ENCODE data around the gene TIMMDC1. TPM values are rescaled to one million over a fixed set of nuclear protein-coding genes. Genes with fewer than 3 reads are reported as not detected.

The TIMMDC1 gene
- total RNA-seq, 1 experiment from 2014 or later, result 109 TPM

- Histone ChIP-seq H3K27ac (ENCODE audit: insufficient read length, low read depth, low read length) (no peak overlapping the region), H3K79me1 (ENCODE audit: insufficient read depth, low read depth, low read length, poor library complexity, severe bottlenecking) (no peaks in the 10 kb centered on the region), H3K9me3 (ENCODE audit: control insufficient read depth, low read depth, low read length) (no peaks in the 10 kb centered on the region), H3K14ac (ENCODE audit: insufficient read depth, low read length) (no peak overlapping the region), H2BK15ac (ENCODE audit: low read depth, low read length) (no peak overlapping the region), H4K8ac (replicated peaks; ENCODE audit: insufficient read length, low read depth, low read length) (no peak overlapping the region), H3K4me1 (ENCODE audit: insufficient read depth, low read length) (0 out of 2 replicates have a peak, but pooled peaks cover 3% of the 10 kb centered on the region), H2AFZ (ENCODE audit: low read length) (no peak overlapping the region), H2AK5ac (ENCODE audit: insufficient read length, low read length) (no peak overlapping the region), H3K27me3 (ENCODE audit: insufficient read depth, low read length) (no peaks in the 10 kb centered on the region), H3K4me2 (ENCODE audit: insufficient read depth, insufficient read length, low read length) (no peak overlapping the region), H3K4ac (ENCODE audit: low read depth, low read length) (no peak overlapping the region), H3K18ac (ENCODE audit: insufficient read length, low read depth, low read length) (no peak overlapping the region), H3K56ac (ENCODE audit: insufficient read length, low read depth, low read length) (no peak overlapping the region), H2BK5ac (ENCODE audit: insufficient read length, low read length) (no peak overlapping the region), H3K79me2 (ENCODE audit: insufficient read depth, low read length) (no peaks in the 10 kb centered on the region), H2BK12ac (ENCODE audit: insufficient read length, low read depth, low read length) (no peak overlapping the region), H3K23ac (ENCODE audit: insufficient read length, low read depth, low read length) (no peak overlapping the region), H4K5ac (ENCODE audit: insufficient read length, low read depth, low read length) (no peak overlapping the region), H4K20me1 (ENCODE audit: control insufficient read depth, insufficient read depth, insufficient read length) (no peaks in the 10 kb centered on the region), H2BK120ac (ENCODE audit: low read depth, low read length, poor library complexity, severe bottlenecking) (no peak overlapping the region), H2BK20ac (ENCODE audit: low read depth, low read length, poor library complexity, severe bottlenecking) (no peak overlapping the region), H4K91ac (ENCODE audit: insufficient read length, low read depth, low read length) (no peak overlapping the region), H3K23me2 (ENCODE audit: insufficient read length, low read depth, low read length, poor library complexity, severe bottlenecking) (no peaks in the 10 kb centered on the region), H3T11ph (ENCODE audit: low read length) (no peak overlapping the region), H3K9ac (ENCODE audit: extremely low read depth, insufficient read length, low read length) (no peak overlapping the region)
- no peaks in the 10 kb centered on the region for H3K9me3 Mint-ChIP-seq
- peaks cover 8 to 11% of the 10 kb centered on the region in 2 experiments for H3K4me1 Mint-ChIP-seq
- H3K36me3 Mint-ChIP-seq (ENCODE audit: insufficient read depth in 1 of 3, low read depth in 3 of 3), result peaks cover 0 to 3% (median 0%) of the 10 kb centered on the region in 3 experiments; a peak in 3 of 7 replicates
- TF ChIP-seq CTCF (conservative IDR thresholded peaks at IDR 0.05), result no peak
- DNase-seq, result no peak
- no peak overlapping the region for H3K4me3 Mint-ChIP-seq
- no peaks in the 10 kb centered on the region for H3K27me3 Mint-ChIP-seq (ENCODE audit: low read depth)
- no peak overlapping the region for H3K27ac Mint-ChIP-seq
These were observed 31.5 kb downstream of the TIMMDC1 start for GRCh38 chr3:119529883-119530282.
